K562 (cell line): ENCODE measurements around the gene NAALAD2. TPM values are rescaled to one million over a fixed set of nuclear protein-coding genes. Genes with fewer than 3 reads are reported as not detected.

Source experiments
- ATF7 ChIP-seq: fragments of 450-650 bp; IDR thresholded peaks from 2 replicates; pipeline ENCODE4 v1.7.1; 2014; ENCODE audit warnings: mild to moderate bottlenecking, moderate library complexity
- ELF2 ChIP-seq: fragments of 250-450 bp; sonication (Bioruptor Pico); IDR thresholded peaks from 2 replicates; pipeline ENCODE4 v1.5.0; 2021; ENCODE audit warnings: mild to moderate bottlenecking
- FOXK1 ChIP-seq: sonication (generic); formaldehyde crosslinking; IDR thresholded peaks from 2 replicates; pipeline ENCODE4 v1.8.0; 2022; ENCODE audit warnings: missing genetic modification reagents, mild to moderate bottlenecking, borderline replicate concordance
- NCOR1 ChIP-seq: fragments of 450-650 bp; IDR thresholded peaks from 2 replicates; pipeline ENCODE4 v1.6.1; 2016; ENCODE audit warnings: mild to moderate bottlenecking, moderate library complexity
- NELFE ChIP-seq: IDR thresholded peaks from 2 replicates; pipeline ENCODE4 v1.6.1; 2011; ENCODE audit warnings: mild to moderate bottlenecking; ENCODE audit not compliant: insufficient read depth, insufficient read length
- PHF21A ChIP-seq: fragments of 450-650 bp; IDR thresholded peaks from 2 replicates; pipeline ENCODE4 v1.6.1; 2017; ENCODE audit warnings: low read depth, borderline replicate concordance
- RCOR1 ChIP-seq, 2 experiments: IDR thresholded peaks; 2 replicates each; pipeline ENCODE4 v1.6.1; 2012; ENCODE audit warnings: low read depth in 2 of 2, low read length in 2 of 2, borderline replicate concordance in 1 of 2, improper control_type of control experiment in 1 of 2
- SETDB1 ChIP-seq: IDR thresholded peaks from one replicate; pipeline ENCODE4 v1.6.1; 2012; ENCODE audit warnings: low read length, control low read depth, inconsistent platforms
- SMARCC2 ChIP-seq: fragments of 450-650 bp; IDR thresholded peaks from 2 replicates; pipeline ENCODE4 v1.6.1; 2017; ENCODE audit warnings: antibody characterized with exemption, moderate library complexity, mild to moderate bottlenecking, low read depth
- SUPT5H ChIP-seq: fragments of 450-650 bp; IDR thresholded peaks from 2 replicates; pipeline ENCODE4 v1.6.1; 2016
- TAF9B ChIP-seq: fragments of 450-650 bp; IDR thresholded peaks from 2 replicates; pipeline ENCODE4 v1.6.1; 2018; ENCODE audit warnings: mild to moderate bottlenecking; ENCODE audit not compliant: partially characterized antibody
- TFAM ChIP-seq: fragments of 250-450 bp; sonication (Bioruptor Pico); conservative IDR thresholded peaks from 2 replicates; pipeline ENCODE4 v1.5.0; 2021; ENCODE audit warnings: mild to moderate bottlenecking, moderate library complexity
- ZFX ChIP-seq: sonication (generic); formaldehyde crosslinking; IDR thresholded peaks from 2 replicates; pipeline ENCODE4 v1.8.0; 2022; ENCODE audit warnings: mild to moderate bottlenecking, missing genetic modification reagents, moderate library complexity
- ZNF324 ChIP-seq: fragments of 250-450 bp; sonication (Bioruptor Pico); IDR thresholded peaks from 2 replicates; pipeline ENCODE4 v1.4.0; 2020; ENCODE audit warnings: mild to moderate bottlenecking
- polyA plus RNA-seq, 8 experiments: library from polyadenylated mRNA; depleted of rRNA in 4 of 8; stranded (reverse) in 5 of 8; unstranded in 3 of 8; fragments of >200 nt; fragmentation: Nextera tagmentation in 2 of 8; fragmentation: Illumina TruSeq in 1 of 8; extraction: Ambion mirVana in 2 of 8; extraction: Trizol in 1 of 8; gene quantifications; 2 replicates each; pipeline versions ENCODE4 v1.2.1 to v1.2.3, GENCODE V29; 2011 to 2014; ENCODE audit warnings: inconsistent platforms in 1 of 8, missing spikeins in 1 of 8
- total RNA-seq, 7 experiments: library from RNA; depleted of rRNA in 6 of 7; stranded (reverse); fragments of >200 nt in 6 of 7; fragmentation: Illumina TruSeq in 2 of 7; extraction: Trizol in 2 of 7; gene quantifications; 2 replicates each; pipeline versions ENCODE4 v1.2.1 to v1.2.3, GENCODE V29; 2011 to 2021; ENCODE audit warnings: low replicate concordance in 1 of 7
- TF ChIP-seq, protein P1 (sequence below): fragments of 450-650 bp; IDR thresholded peaks from 2 replicates; pipeline ENCODE4 v1.6.1; 2016; ENCODE audit warnings: low read depth, mild to moderate bottlenecking, moderate library complexity
- TF ChIP-seq, protein P2 (sequence below): fragments of 250-450 bp; sonication (Bioruptor Pico); IDR thresholded peaks from 2 replicates; pipeline ENCODE4 v1.8.0; 2022; ENCODE audit warnings: inconsistent platforms
- TF ChIP-seq, protein P3 (sequence below): fragments of 250-450 bp; sonication (Bioruptor Pico); IDR thresholded peaks from 2 replicates; pipeline ENCODE4 v1.6.1; 2021; ENCODE audit warnings: mild to moderate bottlenecking
- TF ChIP-seq, protein P4 (sequence below), 2 experiments: IDR thresholded peaks; 2 replicates each; pipeline ENCODE4 v1.6.1; 2011; ENCODE audit warnings: borderline replicate concordance in 1 of 2, control low read depth in 1 of 2, low read depth in 1 of 2, low read length in 1 of 2, mild to moderate bottlenecking in 1 of 2, mixed read lengths in 1 of 2, moderate library complexity in 1 of 2; ENCODE audit not compliant: insufficient read depth in 1 of 2, insufficient read length in 1 of 2, poor library complexity in 1 of 2, severe bottlenecking in 1 of 2; ENCODE audit errors: extremely low read depth in 1 of 2
- TF ChIP-seq, protein P5 (sequence below), 2 experiments: fragments of 450-650 bp in 1 of 2; IDR thresholded peaks; 2 replicates each; pipeline ENCODE4 v1.6.1; 2011 to 2017; ENCODE audit warnings: low read depth in 2 of 2, antibody characterized with exemption in 1 of 2, borderline replicate concordance in 1 of 2, low read length in 1 of 2, mild to moderate bottlenecking in 1 of 2, mixed read lengths in 1 of 2; ENCODE audit not compliant: control insufficient read depth in 1 of 2

The NAALAD2 gene
- total and polyA plus RNA-seq, 9 of the 15 experiments (the other 6 are each of a cell fraction or from before 2014, with no cell fraction given), result 0.05 to 0.24 (median 0.12) TPM

DNA sequence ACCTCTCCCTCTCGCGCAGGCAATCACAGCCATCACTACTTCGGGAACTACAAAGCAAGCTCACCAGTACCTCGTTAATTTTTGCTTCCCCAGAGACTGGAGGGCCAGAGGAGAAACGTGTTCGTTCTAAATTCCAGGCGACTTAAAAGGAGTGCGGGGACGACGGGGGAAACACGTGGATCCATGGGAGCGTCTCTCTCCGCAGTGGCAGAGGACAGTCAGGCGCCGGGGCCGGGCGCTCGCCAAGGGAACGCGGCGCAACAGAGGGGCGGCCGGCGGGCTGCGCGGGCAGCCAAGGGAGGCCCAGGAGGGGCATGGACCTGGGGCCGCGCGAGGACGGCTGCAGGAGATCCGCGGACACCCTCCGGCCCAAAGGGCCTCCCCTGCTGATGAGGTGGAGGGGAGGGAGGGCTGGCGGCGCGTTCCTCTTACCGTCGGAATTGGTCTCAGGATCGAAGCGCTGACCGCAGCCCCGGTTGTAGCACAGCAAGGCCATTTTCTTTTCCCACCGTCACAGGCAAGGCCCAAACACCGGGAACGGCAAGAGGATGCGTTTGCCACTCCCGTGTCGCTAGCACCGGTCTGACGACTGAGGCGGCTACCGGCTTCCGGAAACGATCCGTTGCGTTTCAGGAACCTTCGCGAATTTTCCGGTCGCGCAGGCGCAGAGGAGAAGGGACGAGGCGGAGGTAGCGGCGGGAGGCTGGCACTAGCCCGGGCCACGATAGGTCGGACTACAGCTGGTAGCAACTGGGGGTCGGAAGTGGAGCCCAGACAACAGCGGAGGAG, 88.2 kb downstream of the NAALAD2 start, which contains the start of gene CHORDC1 (continued):
- TF ChIP-seq TAF9B, result peak; percentile 46
- TF ChIP-seq ATF7, result 0 out of 2 replicates have a peak, but pooled peaks have one; percentile 32
- no peak for TF ChIP-seq NELFE
- TF ChIP-seq RCOR1 (IDR thresholded peaks at IDR 0.05; ENCODE audit: borderline replicate concordance in 1 of 2, low read depth in 2 of 2, low read length in 2 of 2), result peak in 1 of 2 experiments; percentile 33; a peak in 1 of 4 replicates
- no peak for TF ChIP-seq FOXK1 (CRISPR knock-in tag)
- no peak for TF ChIP-seq SMARCC2
- TF ChIP-seq, protein P1, sequence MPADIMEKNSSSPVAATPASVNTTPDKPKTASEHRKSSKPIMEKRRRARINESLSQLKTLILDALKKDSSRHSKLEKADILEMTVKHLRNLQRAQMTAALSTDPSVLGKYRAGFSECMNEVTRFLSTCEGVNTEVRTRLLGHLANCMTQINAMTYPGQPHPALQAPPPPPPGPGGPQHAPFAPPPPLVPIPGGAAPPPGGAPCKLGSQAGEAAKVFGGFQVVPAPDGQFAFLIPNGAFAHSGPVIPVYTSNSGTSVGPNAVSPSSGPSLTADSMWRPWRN, result no peak
- TF ChIP-seq ZFX (CRISPR knock-in tag), result peak; percentile 81
- TF ChIP-seq SETDB1, result no peak
- TF ChIP-seq, protein P2, sequence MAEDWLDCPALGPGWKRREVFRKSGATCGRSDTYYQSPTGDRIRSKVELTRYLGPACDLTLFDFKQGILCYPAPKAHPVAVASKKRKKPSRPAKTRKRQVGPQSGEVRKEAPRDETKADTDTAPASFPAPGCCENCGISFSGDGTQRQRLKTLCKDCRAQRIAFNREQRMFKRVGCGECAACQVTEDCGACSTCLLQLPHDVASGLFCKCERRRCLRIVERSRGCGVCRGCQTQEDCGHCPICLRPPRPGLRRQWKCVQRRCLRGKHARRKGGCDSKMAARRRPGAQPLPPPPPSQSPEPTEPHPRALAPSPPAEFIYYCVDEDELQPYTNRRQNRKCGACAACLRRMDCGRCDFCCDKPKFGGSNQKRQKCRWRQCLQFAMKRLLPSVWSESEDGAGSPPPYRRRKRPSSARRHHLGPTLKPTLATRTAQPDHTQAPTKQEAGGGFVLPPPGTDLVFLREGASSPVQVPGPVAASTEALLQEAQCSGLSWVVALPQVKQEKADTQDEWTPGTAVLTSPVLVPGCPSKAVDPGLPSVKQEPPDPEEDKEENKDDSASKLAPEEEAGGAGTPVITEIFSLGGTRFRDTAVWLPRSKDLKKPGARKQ, result no peak
- TF ChIP-seq, protein P3, sequence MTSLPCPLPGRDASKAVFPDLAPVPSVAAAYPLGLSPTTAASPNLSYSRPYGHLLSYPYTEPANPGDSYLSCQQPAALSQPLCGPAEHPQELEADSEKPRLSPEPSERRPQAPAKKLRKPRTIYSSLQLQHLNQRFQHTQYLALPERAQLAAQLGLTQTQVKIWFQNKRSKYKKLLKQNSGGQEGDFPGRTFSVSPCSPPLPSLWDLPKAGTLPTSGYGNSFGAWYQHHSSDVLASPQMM (CRISPR knock-in tag), result no peak
- no peak for TF ChIP-seq TFAM (CRISPR knock-in tag)
- 0 out of 2 replicates have a peak, but pooled peaks have one; percentile 21 for TF ChIP-seq ZNF324 (CRISPR knock-in tag)
- TF ChIP-seq NCOR1, result no peak
- no peak for TF ChIP-seq PHF21A
- peak; percentile 89 for TF ChIP-seq SUPT5H
- TF ChIP-seq, protein P4, sequence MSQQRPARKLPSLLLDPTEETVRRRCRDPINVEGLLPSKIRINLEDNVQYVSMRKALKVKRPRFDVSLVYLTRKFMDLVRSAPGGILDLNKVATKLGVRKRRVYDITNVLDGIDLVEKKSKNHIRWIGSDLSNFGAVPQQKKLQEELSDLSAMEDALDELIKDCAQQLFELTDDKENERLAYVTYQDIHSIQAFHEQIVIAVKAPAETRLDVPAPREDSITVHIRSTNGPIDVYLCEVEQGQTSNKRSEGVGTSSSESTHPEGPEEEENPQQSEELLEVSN (IDR thresholded peaks at IDR 0.05; ENCODE audit: borderline replicate concordance in 1 of 2, extremely low read depth in 1 of 2, insufficient read depth in 1 of 2, insufficient read length in 1 of 2, low read depth in 1 of 2, low read length in 1 of 2, poor library complexity in 1 of 2, severe bottlenecking in 1 of 2), result peak in 1 of 2 experiments; percentile 16
- 0 out of 2 replicates have a peak, but pooled peaks have one; percentile 24 for TF ChIP-seq ELF2 (CRISPR knock-in tag)
- TF ChIP-seq, protein P5, sequence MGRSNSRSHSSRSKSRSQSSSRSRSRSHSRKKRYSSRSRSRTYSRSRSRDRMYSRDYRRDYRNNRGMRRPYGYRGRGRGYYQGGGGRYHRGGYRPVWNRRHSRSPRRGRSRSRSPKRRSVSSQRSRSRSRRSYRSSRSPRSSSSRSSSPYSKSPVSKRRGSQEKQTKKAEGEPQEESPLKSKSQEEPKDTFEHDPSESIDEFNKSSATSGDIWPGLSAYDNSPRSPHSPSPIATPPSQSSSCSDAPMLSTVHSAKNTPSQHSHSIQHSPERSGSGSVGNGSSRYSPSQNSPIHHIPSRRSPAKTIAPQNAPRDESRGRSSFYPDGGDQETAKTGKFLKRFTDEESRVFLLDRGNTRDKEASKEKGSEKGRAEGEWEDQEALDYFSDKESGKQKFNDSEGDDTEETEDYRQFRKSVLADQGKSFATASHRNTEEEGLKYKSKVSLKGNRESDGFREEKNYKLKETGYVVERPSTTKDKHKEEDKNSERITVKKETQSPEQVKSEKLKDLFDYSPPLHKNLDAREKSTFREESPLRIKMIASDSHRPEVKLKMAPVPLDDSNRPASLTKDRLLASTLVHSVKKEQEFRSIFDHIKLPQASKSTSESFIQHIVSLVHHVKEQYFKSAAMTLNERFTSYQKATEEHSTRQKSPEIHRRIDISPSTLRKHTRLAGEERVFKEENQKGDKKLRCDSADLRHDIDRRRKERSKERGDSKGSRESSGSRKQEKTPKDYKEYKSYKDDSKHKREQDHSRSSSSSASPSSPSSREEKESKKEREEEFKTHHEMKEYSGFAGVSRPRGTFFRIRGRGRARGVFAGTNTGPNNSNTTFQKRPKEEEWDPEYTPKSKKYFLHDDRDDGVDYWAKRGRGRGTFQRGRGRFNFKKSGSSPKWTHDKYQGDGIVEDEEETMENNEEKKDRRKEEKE (IDR thresholded peaks at IDR 0.05; ENCODE audit: borderline replicate concordance in 1 of 2, control insufficient read depth in 1 of 2, low read depth in 2 of 2, low read length in 1 of 2), result no peak
